B cell (primary cell): ENCODE measurements around the gene CEP164.
"Not testable (repeated sequence)": the region's sequence is repeated elsewhere in the genome, so short reads cannot be mapped to it uniquely, and the experiment has no call there.

Experiments
- CTCF ChIP-seq: fragments of 200-600 bp; IDR thresholded peaks from one replicate; pipeline ENCODE4 v1.8.0; 2022; ENCODE audit warnings: antibody characterized with exemption, mild to moderate bottlenecking
- EZH2 ChIP-seq: IDR thresholded peaks from 2 replicates; pipeline ENCODE4 v1.6.1; 2012; ENCODE audit warnings: borderline replicate concordance, low read depth, mild to moderate bottlenecking, moderate library complexity, low read length; ENCODE audit not compliant: insufficient read depth, poor library complexity, severe bottlenecking

- TF ChIP-seq CTCF, EZH2: not testable (repeated sequence)
Measured at GRCh38 chr11:117398618-117399017, 71.0 kb downstream of the CEP164 start.
